ENCODE data around the gene GIT1. TPM values are rescaled to one million over a fixed set of nuclear protein-coding genes. Genes with fewer than 3 reads are reported as not detected.

Gene GIT1
- total RNA-seq, 1 donor from 2014 or later, result 46.7 TPM

GRCh38 chr17:29584452-29585079 is 4.9 kb downstream of the GIT1 start:
- no peak for DNase-seq
- H3K4me1 Mint-ChIP-seq (ENCODE audit: low read depth, unreplicated experiment), result peaks cover 22% of the 10 kb centered on the region
- no peak overlapping the region for H3K4me3 Mint-ChIP-seq (ENCODE audit: unreplicated experiment)
- H3K9me3 Mint-ChIP-seq (ENCODE audit: unreplicated experiment), result peaks cover 7% of the 10 kb centered on the region
- H3K27me3 Mint-ChIP-seq (ENCODE audit: unreplicated experiment), result peaks cover 17% of the 10 kb centered on the region
- H3K27ac Mint-ChIP-seq (ENCODE audit: unreplicated experiment), result no peak overlapping the region
- no peaks in the 10 kb centered on the region for H3K36me3 Mint-ChIP-seq (ENCODE audit: unreplicated experiment)
- TF ChIP-seq CTCF (IDR thresholded peaks at IDR 0.05; ENCODE audit: partially characterized antibody, unreplicated experiment), result no peak

- TF ChIP-seq CTCF (IDR thresholded peaks at IDR 0.05; ENCODE audit: partially characterized antibody, unreplicated experiment), result no peak
- no peak for DNase-seq
- no peak overlapping the region for H3K4me3 Mint-ChIP-seq (ENCODE audit: unreplicated experiment)
- H3K4me1 Mint-ChIP-seq (ENCODE audit: low read depth, unreplicated experiment), result peaks cover 22% of the 10 kb centered on the region
- H3K27me3 Mint-ChIP-seq (ENCODE audit: unreplicated experiment), result peaks cover 17% of the 10 kb centered on the region
- peaks cover 7% of the 10 kb centered on the region for H3K9me3 Mint-ChIP-seq (ENCODE audit: unreplicated experiment)
- no peaks in the 10 kb centered on the region for H3K36me3 Mint-ChIP-seq (ENCODE audit: unreplicated experiment)
- no peak overlapping the region for H3K27ac Mint-ChIP-seq (ENCODE audit: unreplicated experiment)
These were observed 5.9 kb downstream of the GIT1 start for GRCh38 chr17:29583324-29584248.

- TF ChIP-seq CTCF (IDR thresholded peaks at IDR 0.05; ENCODE audit: partially characterized antibody, unreplicated experiment), result no peak
- Mint-ChIP-seq H3K9me3 (ENCODE audit: unreplicated experiment) (peaks cover 7% of the 10 kb centered on the region), H3K4me3 (ENCODE audit: unreplicated experiment) (no peak overlapping the region), H3K27ac (ENCODE audit: unreplicated experiment) (no peak overlapping the region), H3K36me3 (ENCODE audit: unreplicated experiment) (no peaks in the 10 kb centered on the region), H3K27me3 (ENCODE audit: unreplicated experiment) (peaks cover 15% of the 10 kb centered on the region), H3K4me1 (ENCODE audit: low read depth, unreplicated experiment) (peaks cover 19% of the 10 kb centered on the region)
- no peak for DNase-seq
These were observed 6.7 kb downstream of the GIT1 start for GRCh38 chr17:29582772-29583171.

GRCh38 chr17:29582254-29582765 is 7.1 kb downstream of the GIT1 start:
- no peak for TF ChIP-seq CTCF (IDR thresholded peaks at IDR 0.05; ENCODE audit: partially characterized antibody, unreplicated experiment)
- Mint-ChIP-seq H3K36me3 (ENCODE audit: unreplicated experiment) (no peaks in the 10 kb centered on the region), H3K27ac (ENCODE audit: unreplicated experiment) (no peak overlapping the region), H3K9me3 (ENCODE audit: unreplicated experiment) (peaks cover 5% of the 10 kb centered on the region), H3K4me3 (ENCODE audit: unreplicated experiment) (no peak overlapping the region), H3K4me1 (ENCODE audit: low read depth, unreplicated experiment) (peaks cover 19% of the 10 kb centered on the region), H3K27me3 (ENCODE audit: unreplicated experiment) (peaks cover 15% of the 10 kb centered on the region)
- no peak for DNase-seq
